Activated CD8-positive, alpha-beta memory T cell treated with anti-CD3 and anti-CD28 coated beads for 4 hours (primary cell): ENCODE measurements around the gene IL6R.
"Not testable (repeated sequence)": the region's sequence is repeated elsewhere in the genome, so short reads cannot be mapped to it uniquely, and the experiment has no call there.

Source experiments
- DNase-seq, 2 donors: peaks; one replicate each; pipeline ENCODE4 v3.0.0-alpha.2; 2020; ENCODE audit warnings: low read depth in 2 of 2

The IL6R gene

DNA sequence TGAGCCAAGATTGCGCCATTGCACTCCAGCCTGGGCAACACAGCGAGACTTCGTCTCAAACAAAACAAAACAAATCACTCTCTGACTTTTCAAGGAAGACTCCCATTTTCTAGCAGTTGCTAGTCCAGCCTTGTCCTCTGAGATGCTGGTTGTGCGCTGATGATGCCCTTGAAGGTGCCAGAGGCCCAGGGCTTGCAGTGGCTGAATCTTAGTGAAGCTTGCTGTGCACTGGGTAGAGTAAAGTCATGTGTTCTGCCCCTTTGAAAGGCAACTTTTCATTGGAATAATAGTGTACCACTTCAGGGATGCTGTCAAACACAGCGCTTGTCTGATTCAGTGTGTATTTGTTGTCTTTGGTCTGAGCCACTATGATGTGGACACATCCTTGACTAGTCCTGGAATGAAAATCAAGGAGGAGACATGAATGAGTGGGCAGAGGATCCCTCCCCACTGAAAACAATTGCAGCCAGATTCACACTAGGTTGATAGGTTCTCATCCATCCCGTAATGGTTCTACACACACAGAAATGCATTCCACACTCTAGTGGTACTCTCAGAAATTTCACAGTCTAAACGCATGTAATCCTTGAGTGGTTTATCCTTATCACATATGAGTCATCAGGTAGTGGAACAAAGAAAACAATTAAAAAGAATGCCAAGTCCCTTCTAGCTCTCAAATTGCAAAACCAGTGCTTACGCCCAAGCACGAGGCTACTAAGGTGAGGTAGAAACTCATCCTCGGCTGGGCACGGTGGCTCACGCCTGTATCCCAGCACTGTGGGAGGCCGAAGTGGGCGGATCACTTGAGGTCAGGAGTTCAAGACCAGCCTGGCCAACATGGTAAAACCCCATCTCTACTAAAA is 79.0 kb downstream of the IL6R start:
- no peak for DNase-seq

DNA sequence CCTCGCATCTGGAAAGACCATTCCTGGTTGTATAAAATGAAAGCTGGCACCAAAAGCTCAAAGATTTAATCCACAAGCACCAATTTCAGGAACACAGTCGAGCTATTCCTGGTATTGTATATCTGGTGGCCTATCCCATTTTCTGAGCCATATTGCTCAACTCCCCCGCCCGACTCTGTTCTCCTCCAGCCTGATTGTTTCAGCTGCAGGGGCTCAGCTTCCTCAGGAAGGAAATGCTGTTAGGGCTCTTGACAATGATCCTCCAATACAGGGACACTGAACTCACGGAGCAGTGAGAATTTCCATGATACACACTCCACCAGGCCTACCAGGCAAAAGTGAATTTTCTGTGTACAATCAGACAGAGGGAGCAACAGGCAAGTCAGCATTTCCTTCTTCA is 80.0 kb downstream of the IL6R start:
- DNase-seq = no peak

DNA sequence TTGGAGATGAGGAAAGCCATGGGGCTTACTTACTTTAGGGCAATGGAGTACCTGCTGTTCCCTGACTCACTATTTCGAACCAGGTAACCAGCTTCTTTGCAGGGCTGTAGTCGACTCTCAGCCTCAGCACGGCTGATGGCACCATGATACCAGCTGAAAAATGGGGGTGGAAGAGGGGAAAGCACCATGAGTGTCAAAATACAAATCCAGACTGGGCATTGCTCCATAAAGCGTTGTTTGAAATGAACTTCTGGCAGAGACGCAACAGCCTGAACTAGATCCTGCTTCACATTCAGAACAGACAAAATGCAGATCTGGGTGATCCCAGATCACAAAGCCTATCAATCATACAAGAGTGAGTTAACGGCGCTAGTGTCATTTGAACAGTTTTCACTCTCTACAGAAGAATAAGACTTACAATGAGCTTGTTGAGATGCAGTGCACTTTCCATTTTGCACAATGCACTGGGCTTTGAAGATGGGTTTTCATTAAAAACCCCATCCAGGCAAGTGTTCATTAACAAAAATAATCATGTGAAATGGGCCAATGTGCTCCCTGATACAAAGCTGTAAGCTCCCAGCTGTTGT is 80.9 kb downstream of the IL6R start:
- no peak for DNase-seq

DNA sequence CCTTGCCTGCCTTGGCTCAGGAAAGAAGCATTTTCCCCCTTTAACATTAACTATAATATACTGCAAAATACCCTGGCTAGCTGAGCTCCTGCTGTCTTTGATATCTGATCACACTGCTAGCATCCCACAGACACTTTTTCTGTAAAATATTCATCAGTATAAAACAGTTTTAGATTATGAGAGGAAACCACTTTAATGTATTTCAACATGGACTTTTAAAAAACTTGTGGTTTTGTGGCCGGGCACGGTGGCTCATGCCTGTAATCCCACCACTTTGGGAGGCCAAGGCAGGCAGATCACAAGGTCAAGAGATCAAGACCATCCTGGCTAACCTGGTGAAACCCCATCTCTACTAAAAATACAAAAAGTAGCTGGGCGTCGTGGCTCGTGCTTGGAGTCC is 81.6 kb downstream of the IL6R start:
- not testable (repeated sequence) for DNase-seq

DNA sequence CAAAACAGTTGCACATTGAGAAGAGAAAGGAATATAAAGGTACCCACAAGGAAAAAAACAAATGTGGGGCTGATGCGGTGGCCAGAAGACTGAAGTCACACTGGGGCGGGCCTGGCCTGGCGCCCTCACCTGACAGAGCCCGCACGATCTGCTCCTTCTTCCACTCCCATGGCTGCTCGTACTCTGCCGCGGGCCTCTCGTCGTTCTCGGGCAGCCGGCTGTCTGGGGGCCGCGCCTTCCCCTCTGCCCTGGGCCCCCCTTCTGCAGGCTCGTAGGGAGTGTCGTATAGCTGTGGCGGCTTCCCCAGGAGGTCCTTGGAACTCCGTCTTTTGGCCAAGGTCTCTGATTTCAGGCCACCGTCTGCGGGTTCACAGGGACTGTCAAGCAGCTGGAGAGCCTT is 83.8 kb downstream of the IL6R start:
- no peak for DNase-seq

DNA sequence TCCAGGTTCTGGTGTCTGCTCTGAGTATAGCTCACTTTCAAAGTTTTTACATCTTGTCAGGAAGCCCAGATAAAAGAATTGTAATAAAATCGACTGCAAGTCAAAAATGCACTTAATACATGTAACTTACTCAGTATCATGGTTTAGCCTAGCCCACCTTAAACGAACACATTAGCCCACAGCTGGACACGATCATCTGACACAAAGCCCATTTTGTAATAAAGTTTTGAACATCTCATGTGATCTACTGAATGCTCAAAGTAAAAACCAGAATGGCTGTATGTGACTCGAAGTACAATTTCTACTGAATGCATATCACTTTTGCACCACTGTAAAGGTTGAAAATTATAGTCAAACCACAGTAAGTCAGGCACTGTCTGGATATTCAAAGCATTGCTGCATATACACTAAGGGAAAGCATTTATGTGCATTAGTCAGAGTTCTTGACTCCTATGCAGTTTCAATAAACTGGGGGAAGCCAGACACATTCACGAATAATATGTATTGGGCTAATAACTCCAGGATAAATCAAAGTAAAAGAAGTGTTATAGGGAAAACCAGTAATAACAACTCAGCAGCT is 84.6 kb downstream of the IL6R start:
- DNase-seq = no peak

DNA sequence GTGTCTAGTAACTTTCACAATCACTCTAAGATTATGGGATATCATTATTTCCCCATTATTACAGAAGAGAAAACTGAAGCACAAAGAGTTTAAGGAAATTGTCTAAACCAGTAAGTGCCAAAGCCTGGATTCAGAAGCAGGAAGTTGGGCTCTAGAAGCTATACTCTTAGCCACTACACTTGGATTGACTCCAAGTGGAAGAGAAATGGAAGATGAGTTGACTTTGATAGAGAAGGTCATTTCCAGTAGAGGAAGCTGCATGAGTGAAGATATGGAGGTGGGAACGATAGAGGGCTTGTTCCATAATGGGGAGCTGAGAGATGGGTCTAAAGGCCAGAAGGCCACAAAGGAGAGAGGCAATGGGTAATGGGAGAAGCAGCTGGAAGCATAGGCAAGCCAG is 85.2 kb downstream of the IL6R start:
- DNase-seq = no peak

DNA sequence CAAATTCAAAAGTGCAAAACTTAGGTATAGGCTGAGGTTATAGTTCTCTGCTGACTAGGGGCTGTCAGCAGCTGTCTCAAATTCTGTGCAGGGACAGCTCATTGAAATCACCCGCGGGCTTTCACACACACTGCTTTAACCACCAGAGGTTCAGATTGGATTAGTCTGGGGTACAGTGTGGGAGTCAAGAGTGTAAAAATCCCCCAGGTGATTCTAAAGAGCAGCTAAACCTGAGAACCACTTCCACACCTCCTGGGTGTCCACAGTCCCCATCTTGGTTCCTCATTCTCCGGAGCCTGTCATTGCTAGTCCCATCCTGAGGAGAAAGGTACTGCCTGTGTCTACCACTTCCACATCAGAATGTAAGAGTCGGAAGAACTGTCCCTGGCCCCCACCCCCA is 87.0 kb downstream of the IL6R start:
- no peak for DNase-seq

DNA sequence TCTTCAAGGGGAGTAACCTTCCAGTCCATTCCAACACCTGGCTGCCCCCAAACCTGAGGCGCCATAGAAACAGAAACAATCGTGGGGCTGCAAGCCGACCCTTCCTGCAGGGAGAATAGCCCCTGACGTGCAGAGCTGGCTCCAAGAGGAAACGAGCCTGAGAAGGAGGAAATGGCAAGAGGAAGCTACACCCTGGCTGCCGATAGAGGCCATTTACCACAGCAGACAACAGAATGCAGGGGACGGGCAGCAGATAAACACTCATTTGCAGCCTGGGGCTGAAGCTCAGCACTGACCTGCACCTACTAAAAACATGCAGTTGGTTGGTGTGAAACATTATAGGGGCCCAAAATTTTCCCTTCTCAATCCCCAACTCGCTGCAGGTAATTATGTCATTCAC is 88.1 kb downstream of the IL6R start:
- no peak for DNase-seq

DNA sequence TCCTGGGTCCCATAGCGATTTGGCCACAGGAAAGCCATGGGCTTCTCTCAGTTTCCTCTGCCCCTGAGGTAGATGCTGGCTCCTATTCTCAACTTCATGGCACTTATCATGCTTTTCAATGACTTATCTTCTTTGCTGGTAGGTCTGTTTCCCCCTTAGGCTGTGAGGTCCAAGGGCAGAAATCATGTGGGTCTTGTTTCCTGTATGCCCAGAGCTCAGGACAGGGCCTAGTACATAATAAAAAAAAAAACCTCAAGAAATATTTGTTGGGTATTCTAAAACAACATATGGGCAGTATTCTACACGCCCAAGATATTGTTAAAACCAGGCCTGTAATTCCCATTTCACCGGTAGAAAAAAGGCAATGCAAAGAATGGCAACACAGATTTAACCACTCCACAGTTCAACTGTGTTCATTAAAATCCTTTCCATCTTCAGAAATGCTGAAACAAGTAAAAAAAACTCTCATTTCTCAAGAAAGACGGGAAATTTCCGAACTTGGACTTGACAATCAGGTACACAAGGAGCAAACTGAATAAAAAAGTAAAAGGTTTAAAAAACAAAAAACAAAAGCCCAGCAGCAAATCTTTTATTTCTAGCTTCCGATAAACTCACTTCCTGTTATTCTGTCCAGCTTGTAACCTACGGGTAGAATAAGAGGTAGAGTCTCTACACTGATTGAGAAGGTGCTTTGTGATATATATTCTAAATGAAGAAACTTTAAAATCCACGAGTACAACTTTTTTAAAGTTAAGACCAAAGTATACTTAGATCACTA is 90.5 kb downstream of the IL6R start:
- no peak for DNase-seq

DNA sequence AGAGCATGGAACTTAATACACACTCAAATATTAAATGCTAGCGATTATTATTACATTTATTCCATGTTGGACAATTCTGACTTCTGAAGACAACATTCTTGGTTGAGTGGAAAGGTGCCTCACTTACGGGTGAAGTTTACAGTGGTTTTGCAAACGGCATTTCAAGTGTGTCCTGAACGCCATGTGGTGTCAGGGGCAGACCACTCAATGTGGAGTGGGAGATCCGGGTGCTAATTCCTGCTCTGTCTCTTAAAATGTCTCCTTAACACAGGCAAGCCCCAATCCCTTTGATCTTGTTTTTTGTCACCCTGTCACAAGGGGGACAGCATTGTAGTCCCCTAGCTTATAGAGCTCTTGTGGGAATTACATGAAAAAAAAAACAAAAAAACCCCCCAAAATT is 91.2 kb downstream of the IL6R start:
- DNase-seq = no peak

DNA sequence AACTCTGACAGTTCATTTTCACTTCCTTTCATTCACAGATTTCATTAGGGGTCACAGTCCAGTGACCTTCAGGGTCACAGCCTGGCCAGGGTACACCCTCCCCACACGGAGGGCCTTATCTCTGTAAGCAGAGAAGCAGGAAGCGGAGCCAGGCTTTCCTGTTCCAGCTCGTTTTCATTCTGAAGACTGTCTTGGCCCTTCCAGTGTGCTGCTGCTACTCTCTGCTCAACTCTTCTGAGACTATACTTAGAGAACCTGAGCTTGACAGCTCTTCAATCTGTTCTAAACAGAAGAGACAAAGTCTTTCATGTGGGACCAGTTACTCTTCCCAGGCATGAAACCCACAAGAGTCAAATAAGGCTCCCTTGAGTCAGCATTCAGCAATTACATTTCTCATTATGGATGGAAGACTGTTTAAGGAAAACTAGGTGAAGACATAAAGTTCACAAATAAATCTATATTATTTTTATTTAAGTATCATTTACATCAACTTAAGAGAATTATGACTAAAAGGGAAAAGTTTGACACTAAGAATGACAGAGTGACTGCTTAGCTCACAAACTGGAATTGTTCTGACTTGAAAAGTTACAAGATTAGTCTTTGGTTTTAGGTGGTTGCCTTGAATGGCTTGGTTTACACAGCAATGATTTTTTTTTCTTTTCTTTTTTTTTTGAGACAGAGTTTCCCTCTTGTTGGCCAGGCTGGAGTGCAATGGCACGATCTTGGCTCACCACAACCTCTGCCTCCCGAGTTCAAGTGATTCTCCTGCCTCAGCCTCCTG is 92.1 kb downstream of the IL6R start:
- DNase-seq = no peak

DNA sequence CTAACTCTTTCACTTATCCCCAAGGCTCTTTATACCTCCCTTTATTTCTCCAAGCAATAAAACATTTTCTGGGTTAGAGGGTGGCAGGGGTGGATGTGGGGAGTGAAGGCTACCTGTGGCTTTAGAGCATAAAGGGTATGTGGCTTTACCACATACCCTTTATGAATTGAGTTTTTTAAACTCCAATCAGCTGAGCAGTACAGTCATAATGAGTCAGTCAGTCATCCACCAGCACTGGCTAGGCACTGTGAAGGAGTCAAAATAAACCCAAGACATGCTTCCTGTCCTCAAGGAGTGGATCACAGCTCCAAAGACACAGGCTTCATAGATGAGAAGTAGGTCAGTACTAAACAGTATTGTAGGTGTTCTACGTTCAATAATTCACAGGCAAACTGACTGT is 94.3 kb downstream of the IL6R start:
- no peak for DNase-seq

DNA sequence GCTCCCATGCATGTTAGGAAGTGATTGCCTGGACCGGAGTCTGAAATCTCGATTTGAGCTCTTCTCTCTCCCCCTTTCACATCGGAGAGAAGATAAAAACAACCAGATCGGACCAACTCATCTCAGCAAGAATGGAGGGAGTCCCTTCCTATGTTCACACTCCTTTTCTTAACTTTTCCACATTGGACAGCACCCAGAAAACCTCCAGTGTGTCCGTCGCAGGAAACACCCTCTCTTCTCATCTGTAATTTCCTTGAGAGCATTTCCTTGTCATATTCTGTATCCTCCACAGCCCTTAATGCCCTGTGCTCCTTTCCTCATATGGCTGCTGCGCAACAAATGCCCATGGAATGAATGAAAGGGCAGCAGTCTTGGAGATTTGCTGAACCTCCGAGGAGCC is 95.4 kb downstream of the IL6R start:
- no peak for DNase-seq

DNA sequence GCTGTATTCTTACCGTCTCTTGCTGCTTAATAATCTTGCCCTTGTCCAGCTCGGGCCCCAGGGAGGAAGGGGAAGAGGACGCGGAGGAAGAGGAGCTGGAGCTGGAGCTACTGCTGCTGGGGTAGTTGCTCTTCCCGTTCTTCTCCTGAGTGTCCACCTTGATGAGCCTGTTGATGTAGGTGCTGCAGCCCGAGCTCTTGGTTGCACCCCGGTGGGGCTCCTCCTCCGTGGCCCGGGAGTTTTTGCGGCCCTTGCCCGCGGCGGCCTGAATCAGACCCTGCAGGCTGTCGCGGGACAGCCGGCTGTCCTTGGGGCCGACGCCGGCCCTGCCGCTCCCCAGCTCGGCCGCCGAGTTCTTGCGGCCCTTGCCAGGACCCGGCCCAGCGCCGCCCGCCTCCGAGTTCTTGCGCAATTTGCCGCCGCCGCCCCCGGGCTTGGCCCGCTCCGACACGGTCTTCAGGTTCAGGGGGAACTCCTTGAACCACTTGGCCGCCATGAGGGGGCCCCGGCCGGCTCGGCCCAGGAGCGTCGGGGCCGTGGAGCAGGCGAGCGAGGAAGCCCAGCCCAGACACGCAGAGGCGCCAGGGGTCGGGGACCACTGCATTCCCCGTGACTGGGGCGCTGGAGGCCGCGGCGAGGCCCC is 96.4 kb downstream of the IL6R start:
- no peak for DNase-seq

DNA sequence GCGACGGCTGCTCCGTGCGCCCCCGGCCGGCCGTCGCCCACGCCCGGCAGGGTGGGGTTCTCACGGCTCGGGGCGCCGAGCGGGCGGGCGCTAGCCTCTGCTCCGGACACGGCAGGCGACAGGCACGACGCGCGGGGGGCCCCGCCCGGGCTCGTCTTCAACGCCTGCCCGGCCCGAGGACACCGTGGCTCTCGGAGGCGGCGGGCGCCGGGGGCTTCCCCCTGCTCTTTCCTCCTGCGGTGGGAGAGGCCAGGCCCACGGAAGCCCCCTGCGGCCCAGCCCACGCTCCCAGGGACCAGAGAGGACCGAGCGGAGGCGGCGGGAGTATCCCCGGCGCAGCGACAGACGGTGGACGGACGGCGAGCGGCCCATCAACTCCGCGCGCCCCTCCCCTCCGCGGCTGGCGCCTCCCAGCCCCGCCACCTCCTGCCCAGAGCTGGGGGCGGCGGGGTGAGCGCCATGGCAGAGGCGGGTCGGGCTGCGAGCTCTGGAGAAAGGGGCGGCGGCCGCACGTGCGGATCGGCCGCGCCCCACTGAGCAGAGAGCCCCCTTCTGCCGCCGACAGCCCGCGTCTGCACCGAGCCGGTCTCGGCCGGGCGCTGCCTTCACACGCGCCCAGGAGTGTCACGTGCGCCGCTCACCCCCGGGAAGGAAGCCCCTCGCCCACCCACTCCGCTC is 97.1 kb downstream of the IL6R start, which contains the start of the genes SHE and TDRD10:
SHE (minus strand) TSS at position 347 of the 678 bp plus-strand sequence. CDS start 386 bp downstream, outside the sequence.
TDRD10 (plus strand) TSS at position 154 of the 678 bp plus-strand sequence. CDS start 4,685 bp downstream, outside the sequence.
- no peak for DNase-seq

DNA sequence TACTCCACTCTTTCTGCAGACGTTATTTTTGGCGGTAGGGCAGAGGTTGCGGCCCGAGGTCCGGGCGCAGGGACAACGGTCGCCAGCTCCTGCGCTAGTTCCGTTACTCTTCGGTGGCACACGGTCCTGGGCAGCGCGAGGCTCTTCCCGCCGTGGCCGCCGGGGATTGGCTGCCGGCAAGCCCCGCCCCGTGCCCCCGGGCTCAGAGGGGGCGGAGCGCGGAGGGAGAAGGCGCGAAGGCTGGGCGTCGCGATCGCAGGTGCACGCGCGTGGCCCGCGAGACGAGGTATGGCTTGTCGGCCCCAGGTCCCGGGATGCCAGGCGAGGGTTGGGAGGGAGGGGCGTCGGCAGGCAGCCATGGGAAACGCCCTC is 97.6 kb downstream of the IL6R start:
- DNase-seq = no peak

DNA sequence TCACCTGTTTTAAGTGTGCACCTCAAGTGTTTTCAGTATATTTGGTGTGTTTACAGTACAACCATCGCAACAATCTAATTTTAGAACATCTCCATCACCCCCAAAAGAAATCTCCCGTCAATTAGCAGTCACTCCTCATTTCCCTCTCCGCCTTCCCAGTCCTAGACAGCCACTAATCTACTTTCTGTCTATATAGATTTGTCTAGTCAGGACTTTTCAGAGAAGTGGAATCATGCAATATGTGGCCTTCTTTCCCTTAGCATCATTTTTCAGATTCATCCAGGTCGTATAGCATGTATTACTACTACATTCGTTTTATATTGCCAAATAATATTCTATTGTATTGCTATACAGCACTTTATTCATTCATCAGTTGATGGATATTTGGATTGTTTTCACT is 98.8 kb downstream of the IL6R start:
- DNase-seq = no peak

DNA sequence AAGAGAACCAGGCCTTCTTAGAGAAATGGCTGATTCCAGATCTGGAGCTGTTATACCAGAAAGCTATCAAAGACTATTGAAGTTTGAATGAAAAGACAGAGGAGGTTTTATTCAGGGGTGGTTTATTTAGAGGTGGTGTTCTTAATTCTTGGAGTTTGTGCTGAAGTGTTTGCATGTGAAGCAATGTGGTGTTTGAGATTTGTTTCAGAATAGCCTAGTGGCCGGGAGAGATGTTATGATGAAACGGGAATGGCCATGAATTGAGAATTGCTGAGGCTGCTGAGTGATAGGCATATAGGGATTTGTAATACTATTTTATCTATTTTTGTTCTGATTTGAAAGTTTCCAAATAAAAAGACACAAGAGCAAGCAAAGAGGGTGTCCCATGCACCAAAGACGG is 107.6 kb downstream of the IL6R start:
- no peak for DNase-seq

DNA sequence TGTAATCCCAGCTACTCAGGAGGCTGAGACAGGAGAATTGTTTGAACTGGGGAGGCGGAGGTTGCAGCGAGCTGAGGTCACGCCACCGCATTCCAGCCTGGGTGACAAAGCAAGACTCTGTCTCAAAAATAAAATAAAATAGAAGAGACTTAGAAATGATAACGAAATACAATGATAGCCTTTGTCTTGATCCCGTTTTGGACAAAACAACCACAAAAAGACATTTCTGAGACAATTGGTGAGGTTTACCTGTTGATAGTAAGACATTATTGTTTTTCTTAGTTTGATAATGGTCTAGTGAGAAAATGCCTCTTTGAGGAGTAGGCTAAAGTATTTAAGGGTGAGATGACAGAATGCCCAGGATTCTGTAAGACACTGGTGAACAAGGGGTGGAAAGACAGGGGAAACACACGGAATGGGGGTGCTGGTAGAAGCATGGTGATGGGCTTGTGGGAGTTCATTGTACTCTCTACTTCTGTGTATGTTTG is 109.0 kb downstream of the IL6R start:
- DNase-seq = no peak
